Measurements from ENCODE around the gene ZNF263.

The ZNF263 gene

DNA sequence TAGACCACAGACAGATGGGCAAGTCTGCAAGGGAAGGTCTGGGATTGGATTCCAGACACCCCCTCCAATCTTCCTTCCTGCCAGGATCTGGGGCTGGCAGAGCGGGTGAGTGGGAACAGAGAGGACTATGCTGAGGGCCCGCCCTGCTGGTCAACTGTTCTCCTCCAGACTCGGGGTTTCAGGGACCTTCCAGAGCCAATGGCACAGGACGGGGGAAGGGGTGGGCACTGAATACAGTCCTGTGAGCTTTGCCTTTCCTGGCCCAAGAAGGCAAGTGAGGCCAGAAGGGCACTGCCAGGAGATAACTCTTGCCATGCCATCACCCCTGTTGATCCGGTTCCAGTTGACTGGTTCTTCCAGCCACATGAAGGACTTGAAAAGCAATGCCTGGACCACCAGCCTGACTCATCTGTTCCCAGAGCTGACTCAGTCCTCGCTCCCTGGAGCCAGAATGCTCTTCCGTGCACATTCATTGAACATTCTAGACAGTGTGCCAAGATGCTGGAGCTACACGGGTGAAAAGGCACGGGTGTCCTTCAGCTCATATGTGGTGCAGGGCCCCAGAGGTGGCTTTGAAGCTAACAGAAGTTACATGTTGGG is 26.3 kb upstream of the ZNF263 start:
- TF ChIP-seq, protein P1, sequence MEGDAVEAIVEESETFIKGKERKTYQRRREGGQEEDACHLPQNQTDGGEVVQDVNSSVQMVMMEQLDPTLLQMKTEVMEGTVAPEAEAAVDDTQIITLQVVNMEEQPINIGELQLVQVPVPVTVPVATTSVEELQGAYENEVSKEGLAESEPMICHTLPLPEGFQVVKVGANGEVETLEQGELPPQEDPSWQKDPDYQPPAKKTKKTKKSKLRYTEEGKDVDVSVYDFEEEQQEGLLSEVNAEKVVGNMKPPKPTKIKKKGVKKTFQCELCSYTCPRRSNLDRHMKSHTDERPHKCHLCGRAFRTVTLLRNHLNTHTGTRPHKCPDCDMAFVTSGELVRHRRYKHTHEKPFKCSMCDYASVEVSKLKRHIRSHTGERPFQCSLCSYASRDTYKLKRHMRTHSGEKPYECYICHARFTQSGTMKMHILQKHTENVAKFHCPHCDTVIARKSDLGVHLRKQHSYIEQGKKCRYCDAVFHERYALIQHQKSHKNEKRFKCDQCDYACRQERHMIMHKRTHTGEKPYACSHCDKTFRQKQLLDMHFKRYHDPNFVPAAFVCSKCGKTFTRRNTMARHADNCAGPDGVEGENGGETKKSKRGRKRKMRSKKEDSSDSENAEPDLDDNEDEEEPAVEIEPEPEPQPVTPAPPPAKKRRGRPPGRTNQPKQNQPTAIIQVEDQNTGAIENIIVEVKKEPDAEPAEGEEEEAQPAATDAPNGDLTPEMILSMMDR (IDR thresholded peaks at IDR 0.05) = no peak

DNA sequence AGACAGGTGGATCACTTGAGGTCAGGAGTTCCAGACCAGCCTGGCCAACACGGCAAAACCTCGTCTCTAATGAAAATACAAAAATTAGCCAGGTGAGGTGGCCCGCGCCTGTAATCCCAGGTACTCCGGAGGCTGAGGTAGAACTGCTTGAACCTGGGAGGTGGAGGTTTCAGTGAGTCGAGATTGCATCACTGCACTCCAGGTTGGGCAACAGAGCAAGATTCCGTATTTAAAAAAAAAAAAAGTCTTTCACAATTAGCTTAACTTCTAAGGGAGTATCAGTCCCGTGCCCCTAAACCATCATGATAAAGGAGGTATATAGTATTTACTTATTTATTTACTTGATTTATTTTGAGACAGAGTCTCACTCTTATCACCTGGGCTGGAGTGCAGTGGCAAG is 23.5 kb upstream of the ZNF263 start:
- TF ChIP-seq, protein P1 (IDR thresholded peaks at IDR 0.05) = no peak

DNA sequence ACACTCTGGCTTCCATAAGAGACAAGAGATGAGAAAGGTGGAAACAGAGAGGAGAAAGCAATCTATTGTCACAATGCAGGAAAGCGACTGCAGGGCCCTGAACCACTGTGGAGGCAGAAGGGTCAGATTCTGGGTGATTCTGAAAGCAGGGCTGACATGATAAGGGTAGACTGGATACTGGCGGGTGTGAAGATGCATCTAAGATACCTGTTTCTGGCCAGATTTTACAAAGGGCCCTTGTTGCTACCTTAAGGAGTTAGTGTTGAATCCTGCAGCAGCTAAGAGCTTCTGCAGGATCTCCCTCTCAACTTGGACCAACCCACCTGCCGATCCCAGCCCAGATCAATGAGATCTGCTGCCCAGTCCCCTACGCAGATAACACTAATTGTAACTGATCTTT is 20.8 kb upstream of the ZNF263 start:
- TF ChIP-seq, protein P1 (IDR thresholded peaks at IDR 0.05) = no peak

DNA sequence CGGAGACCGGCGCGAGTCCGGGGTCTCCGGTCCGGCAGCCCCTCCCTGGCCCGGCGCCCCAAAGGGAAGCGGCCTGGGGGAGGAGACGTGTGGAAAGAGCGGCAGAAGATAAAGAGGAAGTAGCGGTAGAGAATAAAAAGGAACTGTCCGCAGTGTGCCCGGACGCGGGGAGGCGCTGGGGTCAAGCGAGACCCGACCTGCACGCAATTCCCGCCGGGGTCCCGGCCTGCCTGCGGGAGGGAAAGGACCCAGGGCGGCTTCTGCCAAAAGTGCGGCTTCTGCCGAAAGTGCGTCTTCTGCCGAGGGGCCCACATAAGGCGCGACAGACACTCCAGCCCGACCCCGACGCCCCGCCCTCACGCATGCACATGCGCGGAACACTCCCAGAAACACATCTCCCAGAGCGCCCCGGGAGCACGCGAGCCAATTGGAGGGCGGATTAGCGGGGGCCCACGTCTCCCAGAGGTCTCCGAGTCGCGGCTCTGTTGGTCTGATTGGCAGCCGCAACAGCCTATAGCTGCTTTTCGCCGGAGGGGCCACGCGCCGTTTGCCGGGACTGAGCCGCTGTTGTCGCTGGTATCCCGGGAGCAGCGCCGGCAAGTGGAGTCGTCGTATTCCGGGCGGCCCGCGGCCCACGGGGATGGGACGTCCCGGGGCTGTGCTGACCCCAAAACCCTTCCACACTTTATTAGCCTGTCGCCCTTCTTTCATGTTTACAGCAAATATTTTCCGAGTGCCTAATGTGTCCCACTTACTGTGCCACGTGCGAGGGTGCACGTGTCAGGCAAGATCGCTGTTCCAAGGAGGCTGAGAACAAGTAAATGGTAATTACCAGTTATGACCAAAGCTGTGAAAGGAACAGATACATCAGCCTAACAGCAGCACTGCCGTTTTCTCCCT is 18.9 kb upstream of the ZNF263 start:
- TF ChIP-seq, protein P1 (IDR thresholded peaks at IDR 0.05) = peak; percentile 33; the same call in 1 of the 2 replicates

DNA sequence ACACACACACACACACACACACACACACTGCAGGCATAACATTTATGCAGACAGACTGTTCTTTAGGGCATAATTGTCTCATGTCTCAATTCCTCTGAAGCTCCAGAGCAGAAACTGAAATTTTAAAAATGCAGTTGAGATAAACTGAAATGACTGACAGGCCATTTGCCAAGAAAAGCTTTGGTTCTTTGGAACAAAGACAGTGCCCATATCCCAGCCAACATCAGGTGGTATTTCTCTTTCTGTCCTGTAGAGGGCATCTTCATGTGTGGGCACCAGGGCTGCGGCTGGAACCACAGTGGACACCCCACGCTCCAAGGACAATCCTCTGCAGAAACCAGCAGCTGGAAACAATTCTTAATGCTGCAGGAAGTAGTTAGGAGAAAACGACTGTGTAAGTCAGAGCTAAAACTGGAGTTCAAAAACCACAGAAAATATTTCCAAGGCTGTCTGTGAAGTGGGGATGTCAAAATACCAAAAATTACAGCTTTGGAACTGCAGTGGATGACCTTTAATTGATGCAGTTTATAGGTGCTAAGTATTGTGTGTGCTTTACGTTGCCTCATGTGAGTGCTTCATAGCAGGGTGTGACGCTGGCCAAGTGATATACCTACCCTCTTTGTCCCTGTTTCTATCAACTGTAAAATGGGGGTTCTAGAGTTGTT is 16.3 kb upstream of the ZNF263 start:
- TF ChIP-seq, protein P1 (IDR thresholded peaks at IDR 0.05) = peak; percentile 58

DNA sequence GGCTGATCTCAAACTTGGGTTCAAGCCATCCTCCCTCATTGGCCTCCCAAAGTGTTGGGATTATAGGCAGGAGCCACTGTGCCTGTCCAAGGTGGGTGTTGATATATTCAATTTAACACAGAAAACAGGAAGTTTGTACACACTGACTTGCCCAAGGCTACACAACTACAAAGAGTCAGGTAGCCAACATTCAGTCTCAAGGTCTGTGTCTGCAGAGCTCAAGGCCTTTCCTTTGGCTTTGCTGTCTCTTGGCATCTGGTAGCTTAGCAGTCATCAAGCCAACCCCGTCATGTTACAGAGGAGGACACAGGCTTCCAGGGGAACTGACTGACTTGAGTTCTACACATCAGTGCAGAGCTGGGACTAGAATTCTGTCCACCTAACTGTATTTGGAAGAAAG is 15.0 kb upstream of the ZNF263 start:
- TF ChIP-seq, protein P1 (IDR thresholded peaks at IDR 0.05) = no peak

DNA sequence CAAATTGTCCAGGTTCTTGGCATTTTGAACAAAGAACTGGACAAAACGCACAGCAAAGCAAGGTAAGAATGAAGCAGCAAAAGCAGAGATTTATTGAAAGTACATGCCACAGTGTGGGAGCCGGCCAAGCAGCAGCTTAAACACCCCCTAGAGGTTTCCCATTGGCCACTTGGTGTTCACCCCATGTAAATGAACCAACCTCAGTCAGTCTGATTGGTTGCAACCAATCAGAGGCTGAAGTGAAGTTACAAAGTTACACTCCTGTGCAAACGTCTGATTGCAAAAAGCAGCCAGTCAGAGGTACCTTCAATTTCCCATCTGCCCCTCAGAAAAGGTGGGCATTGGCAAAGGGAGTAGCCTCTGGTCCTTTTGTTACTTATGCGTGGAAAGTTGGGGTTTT is 8.8 kb upstream of the ZNF263 start:
- TF ChIP-seq, protein P1 (IDR thresholded peaks at IDR 0.05) = no peak

Measured in LNCAP (cell line).